GM21367 (cell line): ENCODE measurements around the gene HPCAL1.

Source experiments
- ATAC-seq: cut with Tn5 transposase; IDR thresholded peaks from one replicate; pipeline ENCODE4 v1.9.1; 2021; ENCODE audit not compliant: unreplicated experiment

The HPCAL1 gene

DNA sequence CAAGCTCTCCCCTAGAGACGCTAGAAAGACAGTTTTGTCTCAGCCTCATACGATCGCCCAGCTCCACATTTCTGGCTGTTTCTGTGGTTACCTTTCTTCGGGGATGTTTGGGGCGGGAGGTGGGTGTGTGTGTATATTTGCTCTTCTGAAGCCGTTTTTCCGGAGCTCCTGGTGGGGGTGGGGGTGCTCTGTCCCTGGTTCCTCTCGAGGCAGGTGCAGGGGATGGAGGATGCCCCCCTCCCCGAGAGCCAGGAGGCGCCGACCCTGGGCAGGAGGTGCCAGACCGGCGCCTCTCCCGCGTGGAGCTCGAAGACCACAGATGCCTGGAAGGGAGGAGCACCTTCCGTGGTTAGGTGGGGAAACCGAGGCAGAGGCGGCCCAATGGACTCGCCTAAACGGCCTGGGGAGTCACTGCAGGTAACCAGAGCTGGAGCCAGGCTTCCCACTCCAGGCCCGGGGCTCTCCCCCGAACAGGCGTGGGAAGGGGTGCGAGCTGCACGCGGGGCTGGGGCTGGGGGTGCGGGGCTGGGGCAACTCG is 694 bp upstream of the HPCAL1 start:
- ATAC-seq = no peak

DNA sequence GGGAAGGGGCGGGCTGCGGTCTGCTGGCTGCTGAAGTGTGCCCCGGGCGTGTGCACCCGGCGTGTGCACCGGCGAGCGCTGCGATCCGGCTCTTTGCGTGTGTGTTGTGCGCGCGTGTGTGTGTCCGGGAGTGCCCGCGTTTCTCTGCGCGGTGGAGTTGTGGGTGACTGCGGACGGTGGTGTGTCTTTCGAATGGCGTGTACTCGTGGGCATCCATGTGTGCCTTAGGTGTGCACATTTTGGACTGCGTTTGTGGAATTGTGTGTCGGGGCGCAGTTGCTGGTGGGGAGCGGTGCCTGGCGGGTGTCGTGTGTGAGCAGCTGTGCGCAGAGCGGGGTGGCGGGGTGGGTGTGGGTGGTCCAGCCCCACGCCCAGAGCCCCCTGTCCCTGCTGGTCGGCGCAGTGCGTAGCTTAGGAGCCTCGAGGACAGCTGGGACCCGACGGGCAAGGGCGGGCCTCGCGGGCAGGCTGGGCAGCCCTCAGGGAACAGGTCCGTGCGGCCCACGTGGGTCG is 533 bp downstream of the HPCAL1 start:
- ATAC-seq = peak; percentile 6

DNA sequence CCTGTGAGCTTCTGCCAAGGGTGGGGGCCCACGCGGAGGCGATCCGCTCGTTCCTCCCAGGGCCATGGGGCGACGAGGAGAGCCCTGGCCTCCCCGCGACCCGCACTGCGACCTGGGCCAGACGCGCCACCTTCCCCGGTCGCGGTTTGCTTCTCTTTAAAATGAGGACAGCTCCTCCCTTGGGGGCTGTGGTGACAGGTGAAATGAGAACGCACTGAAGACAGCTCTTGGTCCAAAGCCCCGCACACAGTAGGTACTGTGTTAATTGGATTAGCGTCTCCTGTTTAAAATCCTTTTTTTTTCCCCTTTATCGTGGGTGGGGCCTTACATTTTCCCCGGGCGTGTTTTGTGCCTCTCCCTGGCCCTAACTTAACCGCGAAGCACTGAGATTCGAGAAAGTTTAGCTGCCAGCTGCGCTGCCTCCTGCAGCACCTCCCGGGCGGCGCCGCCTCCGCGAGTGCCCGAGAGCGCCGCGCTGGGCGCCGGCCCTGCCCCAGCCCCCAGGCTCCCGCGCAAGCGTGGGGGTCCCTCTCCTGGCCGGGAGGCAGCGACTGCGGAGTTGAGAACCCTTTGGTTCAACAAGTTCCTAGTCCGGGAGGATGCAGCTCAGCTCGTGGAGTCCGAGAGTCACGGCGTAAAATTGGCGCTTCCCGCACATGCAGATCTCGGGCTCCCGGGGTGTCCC is 1.1 kb downstream of the HPCAL1 start:
- ATAC-seq = no peak

DNA sequence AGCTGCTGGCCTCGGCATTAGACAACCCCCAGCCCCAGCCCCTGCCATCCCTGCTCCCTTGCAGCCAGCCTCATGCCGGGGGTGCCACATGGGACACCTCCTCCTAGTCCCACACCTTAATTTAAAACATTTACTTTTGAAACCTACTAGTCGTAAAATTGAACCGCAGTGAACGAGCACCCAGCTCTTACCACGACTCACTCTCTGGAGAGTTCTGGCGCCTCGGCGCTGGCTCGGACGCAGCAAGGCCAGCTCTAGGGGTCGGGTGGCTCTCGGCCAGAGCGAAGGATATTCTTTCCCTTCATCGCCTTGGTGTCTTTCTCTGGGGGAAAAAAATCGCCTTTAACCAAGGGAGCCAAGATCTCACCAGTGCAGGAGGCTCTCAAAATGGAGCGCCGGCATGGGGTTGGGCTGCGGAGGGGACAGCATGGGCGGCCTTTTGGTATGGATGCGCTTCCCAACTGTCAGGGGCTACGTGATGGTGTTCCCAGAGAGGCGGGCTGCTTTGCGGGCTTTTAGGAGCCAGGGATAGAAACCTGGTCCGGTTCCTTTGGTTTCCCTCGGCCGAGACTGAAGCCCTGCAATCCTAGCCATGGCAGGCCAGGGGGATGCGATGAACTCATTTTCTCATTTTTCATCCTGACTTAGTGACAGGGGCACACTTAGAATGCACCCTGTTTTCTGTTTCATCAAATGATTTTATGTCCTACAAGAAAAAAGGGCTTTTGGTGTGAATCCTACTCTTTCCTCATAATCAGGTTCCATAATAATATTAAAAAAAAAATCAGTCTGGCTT is 2.0 kb downstream of the HPCAL1 start:
- ATAC-seq = no peak

DNA sequence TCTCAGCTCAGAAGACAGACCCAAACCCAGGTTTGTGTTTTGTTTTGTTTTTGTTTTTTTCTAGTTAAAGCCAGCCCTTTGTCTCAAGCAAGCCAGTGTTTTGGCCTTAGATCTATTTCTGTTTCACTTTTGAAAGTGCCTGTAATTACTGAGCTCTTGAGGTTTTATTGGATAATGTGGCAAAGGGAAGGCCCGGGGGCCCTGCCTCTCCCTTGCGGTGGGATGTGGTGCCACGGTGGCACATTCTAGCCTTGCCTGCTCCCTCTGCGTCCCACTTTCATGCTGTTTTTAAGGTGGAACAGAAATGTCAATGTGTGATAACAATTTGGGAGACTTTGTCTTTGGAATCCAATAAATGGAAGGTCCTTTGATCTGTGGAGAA is 2.5 kb downstream of the HPCAL1 start:
- ATAC-seq = no peak

DNA sequence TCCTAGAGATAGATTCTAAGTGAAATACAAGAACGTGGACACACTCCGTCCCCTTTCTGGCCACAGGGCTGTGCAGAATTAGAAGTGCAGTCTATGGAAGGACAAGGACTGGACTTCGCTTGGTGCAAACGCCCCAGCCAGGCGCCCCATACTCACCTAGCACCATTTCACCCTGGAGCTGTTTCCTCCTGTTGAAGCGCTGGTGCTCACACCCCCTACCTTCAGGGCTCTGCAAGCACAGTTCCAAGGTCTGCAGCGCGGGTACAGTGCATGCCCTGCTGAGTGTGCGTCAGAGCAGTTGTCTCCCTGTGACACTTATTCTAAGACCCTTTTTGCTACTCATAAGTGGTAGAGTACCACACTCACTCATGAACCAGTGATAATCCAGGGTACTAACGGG is 3.0 kb downstream of the HPCAL1 start:
- ATAC-seq = no peak

DNA sequence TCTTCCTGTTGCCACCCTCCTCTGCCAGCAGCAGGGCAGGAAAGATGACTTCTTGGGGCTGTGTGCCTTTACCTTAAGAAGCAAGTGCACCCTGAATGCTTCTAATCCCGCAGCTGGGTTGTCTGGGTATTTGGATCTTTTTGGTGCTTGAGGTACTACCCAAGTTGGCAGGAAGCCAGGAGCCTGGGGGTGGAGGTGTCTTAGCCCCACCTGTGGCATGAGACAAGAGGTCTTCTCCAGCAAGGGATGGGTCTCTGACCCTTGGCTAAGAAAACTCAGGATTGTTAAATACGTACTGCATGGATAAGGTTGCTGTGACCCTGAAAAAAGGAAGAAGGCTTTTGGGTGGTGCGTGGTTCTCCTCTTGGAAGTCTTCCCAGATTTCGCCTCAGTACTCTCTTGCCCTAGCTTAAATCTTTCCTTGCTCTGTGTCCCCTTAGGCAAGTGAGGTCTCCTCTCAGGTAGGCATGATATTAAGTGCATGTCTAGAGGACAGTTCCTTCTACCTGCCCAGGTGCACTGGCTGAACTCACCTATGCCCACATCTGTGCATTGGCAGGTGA is 4.3 kb downstream of the HPCAL1 start:
- ATAC-seq = no peak

DNA sequence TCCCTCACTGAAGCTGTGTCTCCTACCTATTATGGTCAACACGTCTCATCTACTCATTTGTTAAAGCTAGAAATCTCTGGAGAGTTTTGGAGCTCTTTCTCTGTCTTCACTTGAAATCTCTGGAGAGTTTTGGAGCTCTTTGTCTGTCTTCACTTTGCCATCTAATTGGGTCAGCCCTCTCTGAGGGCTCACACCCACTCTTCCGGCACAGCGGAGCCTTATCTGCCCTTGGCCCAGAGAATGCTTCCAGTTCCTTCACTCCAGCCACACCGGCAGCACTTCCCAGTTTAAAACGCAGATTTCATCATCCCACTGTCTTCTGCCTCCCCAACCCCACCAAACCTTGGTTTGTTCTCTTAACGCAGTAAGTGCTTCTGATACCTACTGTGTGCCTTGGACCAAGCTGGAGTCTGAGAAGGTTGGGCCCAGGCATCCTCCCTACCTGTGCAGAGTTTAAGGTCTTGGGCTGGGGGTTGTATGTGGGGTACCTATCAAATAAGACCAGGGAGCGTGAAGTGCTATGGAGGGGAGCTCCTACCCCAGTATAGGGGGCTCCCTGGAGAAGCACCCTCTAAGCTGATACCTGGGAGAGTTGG is 5.0 kb downstream of the HPCAL1 start:
- no peak for ATAC-seq

DNA sequence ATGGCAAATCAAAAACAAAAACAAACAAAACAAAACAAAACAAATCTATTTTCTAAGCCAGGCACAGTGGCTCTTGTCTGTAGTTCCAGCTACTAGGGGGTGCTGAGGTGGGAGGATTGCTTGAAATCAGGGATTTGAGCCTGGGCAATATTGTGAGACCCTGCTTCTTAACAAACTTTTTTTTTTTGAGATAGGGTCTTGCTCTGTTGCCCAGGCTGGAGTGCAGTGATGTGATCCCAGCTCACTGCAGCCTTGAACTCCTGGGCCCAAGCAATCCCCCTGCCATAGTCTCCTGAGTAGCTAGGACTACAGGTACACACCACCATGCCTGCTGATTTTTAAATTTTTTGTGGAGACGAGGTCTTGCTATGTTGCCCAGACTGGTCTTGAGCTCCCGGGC is 6.2 kb downstream of the HPCAL1 start:
- ATAC-seq = no peak

DNA sequence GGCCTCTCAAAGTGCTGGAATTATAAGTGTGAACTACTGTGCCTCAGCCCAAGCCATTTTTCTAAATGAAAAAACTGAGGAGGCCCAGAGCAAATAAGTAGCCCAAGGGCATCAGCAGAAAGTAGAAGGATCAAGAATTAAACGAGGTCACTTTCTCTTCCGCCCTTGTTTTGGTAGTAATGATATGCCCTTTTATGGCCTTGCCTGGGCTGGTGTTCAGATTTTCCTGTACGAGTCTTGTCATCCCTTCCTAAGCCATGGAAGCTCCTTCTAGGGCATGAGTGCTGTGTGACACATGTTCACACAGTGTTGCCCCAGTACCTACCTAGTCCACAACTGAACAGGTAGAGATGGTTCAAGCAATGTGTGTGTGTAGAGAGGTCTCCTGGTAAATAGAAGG is 6.6 kb downstream of the HPCAL1 start:
- no peak for ATAC-seq

DNA sequence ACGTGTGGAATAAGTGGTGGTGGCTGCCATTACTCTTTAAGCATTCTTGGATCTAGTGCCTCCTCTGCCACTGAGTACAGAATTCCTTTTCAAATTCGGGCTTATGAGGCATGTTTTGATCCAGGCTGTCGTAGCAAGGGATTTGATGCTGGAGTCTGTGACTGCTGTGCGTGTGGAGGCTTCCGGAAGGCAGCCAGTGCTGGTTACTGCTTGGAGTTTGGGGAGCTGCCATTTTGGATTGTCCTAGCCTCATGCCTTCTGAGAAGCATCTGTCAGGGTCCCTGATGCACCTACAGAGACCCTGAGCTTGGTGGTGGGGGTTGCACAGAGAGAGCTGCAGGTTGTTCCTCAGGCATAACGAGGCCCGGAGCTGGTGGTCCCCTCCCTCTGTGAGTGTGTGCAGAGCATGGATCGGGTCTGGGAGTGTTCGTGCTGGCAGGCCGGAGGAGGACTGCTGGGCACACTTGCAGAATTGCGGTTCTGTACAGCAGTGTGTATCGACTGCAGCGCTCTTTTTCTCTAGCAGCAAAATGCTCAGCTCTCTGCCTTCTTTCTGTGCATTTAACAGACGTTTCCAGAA is 7.7 kb downstream of the HPCAL1 start:
- no peak for ATAC-seq

DNA sequence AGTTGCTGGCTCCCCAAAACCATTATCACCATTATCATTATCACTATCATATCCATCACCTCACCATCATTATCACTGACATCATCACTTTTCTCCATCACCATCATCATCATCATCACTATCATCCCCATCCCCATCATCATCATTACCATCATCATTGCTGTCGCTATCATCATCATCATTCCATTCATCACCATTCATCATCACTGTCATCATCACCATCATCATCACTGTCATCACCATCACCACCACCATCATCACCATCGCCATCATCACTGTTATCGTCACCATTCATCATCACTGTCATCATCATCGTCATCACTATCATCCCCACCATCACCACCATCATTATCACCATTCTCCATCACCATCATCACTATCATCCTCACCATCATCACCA is 9.0 kb downstream of the HPCAL1 start:
- ATAC-seq = no peak

DNA sequence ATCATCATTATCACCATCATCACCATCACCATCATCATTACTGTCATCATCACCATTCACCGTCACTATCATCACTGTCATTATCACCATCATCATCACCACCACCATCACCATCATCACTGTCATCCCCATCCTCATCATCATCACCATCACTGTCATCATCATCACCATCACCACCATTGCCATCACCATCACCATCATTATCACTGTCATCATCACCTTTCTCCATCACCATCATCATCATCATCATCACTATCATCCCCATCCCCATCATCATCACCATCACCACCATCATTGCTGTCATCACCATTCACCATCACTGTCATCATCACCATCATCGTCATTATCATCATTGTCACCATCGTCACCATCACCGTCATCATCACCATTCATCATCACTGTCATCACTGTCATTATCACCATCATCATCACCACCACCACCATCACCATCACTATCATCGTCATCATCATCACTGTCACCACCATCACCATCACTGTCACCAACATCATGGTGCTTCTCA is 9.8 kb downstream of the HPCAL1 start:
- ATAC-seq = no peak

DNA sequence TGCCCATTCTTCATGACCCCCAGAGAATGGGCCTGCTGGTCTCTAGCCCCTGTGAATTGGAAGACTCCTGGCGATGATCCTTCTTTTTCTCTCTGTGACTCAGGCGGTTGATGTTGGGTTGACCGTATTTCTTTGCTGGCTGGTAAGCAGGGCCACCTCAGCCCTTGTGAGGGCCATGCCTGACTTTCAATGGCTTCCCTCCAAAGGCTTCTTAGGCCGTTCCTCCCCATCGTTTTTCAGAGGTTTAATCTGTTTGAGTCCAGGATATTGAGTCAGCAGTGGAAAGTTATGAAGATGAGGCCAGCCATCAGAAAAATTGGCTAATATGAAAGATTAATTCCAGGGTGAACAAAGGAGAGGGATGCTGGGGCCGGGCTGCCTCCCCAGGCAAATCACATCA is 13.6 kb downstream of the HPCAL1 start:
- ATAC-seq = no peak

DNA sequence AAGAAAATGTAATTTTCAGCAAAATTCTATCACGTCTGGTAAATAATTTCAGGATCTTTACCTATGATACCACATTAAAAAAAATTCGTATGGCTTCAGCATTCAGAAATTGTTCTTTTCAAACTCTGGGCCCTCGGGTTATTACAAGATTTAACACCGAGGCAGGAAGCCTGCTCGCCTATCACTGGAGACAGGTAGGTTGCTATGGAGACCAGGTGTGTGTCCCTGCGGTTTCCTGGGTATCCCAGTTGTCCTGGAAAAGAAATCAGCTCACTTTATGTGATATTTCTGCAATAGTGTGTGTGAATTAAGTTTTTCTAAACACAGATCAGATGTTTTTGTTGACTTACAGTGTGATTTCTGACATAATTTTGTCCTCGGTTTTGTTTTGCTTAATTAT is 14.2 kb downstream of the HPCAL1 start:
- ATAC-seq = no peak

DNA sequence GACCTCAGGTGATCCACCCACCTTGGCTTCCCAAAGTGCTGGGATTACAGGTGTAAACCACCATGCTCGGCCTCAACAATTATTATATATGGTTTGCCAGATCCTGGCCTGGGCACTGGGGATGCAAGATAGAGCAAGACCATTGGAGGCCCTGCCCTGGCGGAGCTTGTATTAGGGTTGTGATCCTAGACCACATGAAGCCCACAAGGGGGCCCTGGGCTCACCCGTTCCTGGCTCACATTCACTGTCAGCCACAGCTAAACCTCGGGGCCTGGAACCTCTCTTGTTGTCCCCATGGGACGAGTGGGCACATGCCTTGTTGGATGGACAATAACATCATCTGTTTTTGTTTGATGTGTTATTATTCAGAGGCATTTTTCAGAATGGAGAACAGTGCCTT is 14.9 kb downstream of the HPCAL1 start:
- no peak for ATAC-seq

DNA sequence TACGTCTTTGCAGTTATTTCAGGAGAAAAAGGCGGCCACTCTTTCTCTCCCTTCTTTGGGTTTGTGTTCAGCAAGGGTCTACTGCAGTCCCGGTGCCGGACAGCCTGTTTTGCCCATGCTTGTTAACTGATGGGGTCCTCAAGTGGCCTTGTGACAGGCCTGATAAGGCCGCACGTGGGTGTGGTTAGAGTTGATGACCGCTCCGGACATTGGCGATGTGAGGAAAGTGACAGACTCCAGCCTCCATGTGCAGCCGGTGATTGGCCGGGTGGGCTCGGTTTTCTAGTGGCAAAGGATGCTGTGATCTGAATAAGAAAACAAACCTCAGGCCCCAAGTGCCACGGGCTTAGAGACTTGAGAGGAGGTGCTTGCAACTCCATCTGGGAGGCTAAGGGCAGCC is 15.6 kb downstream of the HPCAL1 start:
- ATAC-seq = no peak

DNA sequence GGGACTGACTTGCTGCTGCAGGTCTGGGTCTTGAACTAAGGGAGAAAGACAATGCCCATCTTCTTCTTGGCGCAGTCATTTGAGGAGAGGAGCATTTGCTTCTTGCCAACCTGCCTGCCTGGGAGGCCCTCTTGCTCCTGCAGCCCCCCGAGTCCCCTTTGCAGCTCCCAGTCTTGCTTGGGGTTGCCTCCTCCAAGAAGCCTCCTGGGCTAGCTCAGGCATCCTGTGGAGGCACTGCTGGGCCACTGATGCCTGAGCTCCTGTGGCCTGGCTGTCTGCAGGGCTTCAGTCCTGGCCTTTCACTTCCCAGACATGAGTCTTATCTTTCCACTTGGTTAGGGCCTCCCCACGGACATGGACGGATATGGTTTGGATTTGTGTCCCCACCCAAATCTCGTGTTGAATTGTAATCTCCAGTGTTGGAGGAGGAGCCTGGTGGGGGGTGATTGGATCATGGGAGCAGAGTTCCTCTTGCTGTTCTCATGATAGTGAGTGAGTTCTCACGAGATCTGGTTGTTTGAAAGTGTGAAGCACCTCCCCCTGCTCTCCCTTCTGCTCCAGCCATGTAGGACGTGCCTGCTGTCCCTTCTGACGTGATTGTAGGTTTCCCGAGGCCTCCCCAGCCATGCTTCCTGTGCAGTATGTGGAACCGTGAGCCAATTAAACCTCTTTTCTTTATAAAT is 17.3 kb downstream of the HPCAL1 start:
- no peak for ATAC-seq

DNA sequence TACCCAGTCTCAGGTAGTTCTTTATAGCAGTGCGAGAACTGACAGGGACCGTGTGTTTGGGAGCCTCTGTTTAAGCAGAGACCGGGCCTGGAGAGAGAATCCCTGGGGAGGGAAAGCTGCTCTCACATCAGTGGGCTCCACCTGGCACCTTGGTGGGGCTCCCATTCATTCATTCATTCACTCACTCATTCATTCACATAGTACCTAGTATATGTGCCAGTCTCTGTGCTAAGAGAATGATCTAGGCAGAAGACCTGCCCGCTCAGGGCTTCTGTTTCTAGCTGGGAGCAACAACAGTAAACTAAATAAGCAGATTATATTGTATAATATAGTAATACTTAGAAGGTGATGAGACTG is 17.8 kb downstream of the HPCAL1 start:
- no peak for ATAC-seq

DNA sequence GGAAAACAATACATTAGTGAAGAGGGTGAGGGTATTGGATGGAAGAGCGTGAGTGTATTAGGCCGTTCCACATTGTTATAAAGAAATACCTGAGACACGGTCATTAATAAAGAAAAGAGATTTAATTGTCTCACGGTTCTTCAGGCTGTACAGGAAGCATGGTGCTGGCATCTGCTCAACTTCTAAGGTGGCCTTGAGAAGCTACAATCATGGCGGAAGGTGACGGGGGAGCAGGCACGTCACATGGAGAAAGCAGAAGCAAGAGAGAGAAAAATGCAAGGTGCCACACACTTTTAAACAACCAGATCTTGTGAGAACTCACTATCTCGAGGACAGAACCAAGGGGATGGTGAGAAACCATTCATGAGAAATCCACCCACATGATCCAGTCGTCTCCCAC is 18.2 kb downstream of the HPCAL1 start:
- no peak for ATAC-seq

DNA sequence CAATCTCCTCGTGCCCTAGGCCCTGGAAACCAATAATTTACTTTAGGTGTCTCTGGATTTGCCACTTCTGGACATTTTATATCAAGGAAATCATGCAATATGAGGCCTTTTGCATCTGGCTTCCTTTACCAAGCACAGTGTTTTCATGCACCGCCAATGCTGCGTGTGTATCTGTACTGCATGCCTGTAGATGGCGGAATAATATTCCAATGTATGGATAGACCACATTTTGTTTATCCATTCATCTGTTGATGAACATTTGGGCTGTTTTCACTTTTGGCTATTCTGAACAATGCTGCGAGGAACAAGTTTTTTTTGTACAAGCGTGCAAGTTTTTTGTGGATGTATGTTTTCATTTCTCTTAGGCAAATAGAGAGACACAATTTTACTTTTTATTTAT is 18.9 kb downstream of the HPCAL1 start:
- ATAC-seq = no peak
